HAP-1 (cell line): ENCODE measurements around the gene CXADR.

Source experiments
- DNase-seq, 2 experiments: peaks; one replicate each; pipeline ENCODE4 v3.0.0-alpha.2; 2016 to 2020; ENCODE audit warnings: low spot score in 2 of 2
- H3K27me3 ChIP-seq: fragments of 250-450 bp; sonication (Bioruptor Pico); 2 replicates; pipeline ENCODE4 v1.5.1; 2020; ENCODE audit warnings: low read depth, mild to moderate bottlenecking, moderate library complexity
- H3K36me3 ChIP-seq: fragments of 250-450 bp; sonication (Bioruptor Pico); replicated peaks from 2 replicates; pipeline ENCODE4 v1.5.1; 2020; ENCODE audit warnings: mild to moderate bottlenecking
- H3K4me1 ChIP-seq: fragments of 250-450 bp; sonication (Bioruptor Pico); 2 replicates; pipeline ENCODE4 v1.5.1; 2020; ENCODE audit warnings: mild to moderate bottlenecking
- H3K4me3 ChIP-seq: fragments of 250-450 bp; sonication (Bioruptor Pico); 2 replicates; pipeline ENCODE4 v1.5.1; 2020; ENCODE audit warnings: mild to moderate bottlenecking, moderate library complexity
- H3K9me3 ChIP-seq: fragments of 250-450 bp; sonication (Bioruptor Pico); 2 replicates; pipeline ENCODE4 v1.5.1; 2020; ENCODE audit warnings: mild to moderate bottlenecking, moderate library complexity
- in situ Hi-C: fragments of 300-500 bp; cut with MboI; formaldehyde crosslinking; loops from 3 replicates; pipeline ENCODE4 v1.14.3; 2020; ENCODE audit warnings: low sequenced_read_pairs, inconsistent platforms, mixed read lengths

CXADR gene

DNA sequence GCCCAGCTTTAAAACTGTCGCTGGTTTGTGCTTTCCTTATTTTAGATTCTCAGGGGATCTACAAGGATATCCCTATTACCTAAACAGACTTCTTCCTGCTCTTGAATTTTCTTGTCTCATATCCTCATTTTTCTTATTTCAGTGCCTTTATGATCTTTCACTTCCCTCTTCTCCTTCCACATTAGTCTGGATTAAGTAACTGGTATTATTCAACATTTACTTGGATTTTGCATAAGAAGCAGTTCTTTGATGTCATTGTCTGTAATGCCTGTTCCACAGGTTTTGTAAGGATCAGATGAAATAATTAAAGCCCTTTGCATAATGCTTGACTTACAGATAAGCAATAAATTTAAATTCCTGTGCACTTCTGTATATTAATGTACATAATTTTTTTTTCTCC is 26.5 kb downstream of the CXADR start:
- Histone ChIP-seq H3K4me1 (0 out of 2 replicates have a peak, but pooled peaks cover 7% of the 10 kb centered on the region), H3K27me3 (no peaks in the 10 kb centered on the region), H3K9me3 (no peaks in the 10 kb centered on the region), H3K36me3 (no peaks in the 10 kb centered on the region), H3K4me3 (no peak overlapping the region)
- in situ Hi-C loops: no loop called here
- DNase-seq: peak in 1 of 2 experiments; percentile 28

DNA sequence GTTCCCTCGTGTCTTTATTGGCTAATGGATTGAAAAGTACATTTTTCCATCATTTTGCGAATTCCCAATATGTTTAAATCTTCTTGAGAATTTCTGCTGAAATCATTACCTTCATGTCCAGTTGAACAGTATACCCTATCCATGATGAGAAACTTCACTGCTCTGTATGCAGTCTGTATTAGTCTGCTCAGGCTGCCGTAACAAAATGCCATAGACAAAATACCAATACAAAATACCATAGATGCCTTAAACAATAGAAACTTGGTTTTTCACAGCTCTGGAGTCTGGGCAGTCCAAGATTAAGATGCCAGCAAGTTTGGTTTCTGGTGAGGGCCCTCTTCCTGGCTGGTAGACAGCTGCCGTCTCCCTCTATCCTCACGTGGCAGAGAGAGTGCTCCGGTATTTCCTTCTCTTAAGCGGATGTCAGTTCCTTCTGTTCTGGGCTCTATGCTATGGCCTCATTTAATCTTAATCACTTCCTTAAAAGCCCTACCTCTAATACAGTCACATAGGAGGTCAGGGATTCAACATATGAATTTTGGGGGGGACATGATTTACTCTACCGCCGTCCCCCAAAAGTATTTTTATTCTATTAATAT is 27.0 kb downstream of the CXADR start:
- Histone ChIP-seq H3K4me1 (0 out of 2 replicates have a peak, but pooled peaks cover 7% of the 10 kb centered on the region), H3K9me3 (no peaks in the 10 kb centered on the region)

DNA sequence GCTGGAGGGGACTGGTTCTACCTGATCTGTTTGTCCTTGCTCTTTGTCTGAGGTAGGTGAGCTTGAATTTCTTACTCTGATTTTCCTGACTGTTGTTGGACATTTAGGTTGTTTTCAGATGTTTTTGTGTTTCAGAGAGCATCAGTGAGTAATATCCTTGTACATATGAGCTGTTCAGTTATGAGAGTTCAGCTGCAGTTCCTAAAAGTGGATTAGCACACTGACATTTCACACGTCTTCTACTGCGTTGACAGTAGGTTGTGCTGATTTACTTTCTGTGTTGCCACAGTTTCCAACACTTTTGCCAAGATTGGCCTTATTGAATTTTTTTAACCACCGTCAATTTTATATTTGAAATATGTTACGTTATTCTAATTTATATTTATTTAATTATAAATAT is 27.7 kb downstream of the CXADR start:
- no peak overlapping the region for H3K4me3 ChIP-seq
- no peaks in the 10 kb centered on the region for H3K9me3 ChIP-seq
- H3K4me1 ChIP-seq: 0 out of 2 replicates have a peak, but pooled peaks cover 7% of the 10 kb centered on the region
- DNase-seq: no peak
- no peaks in the 10 kb centered on the region for H3K36me3 ChIP-seq
- no peaks in the 10 kb centered on the region for H3K27me3 ChIP-seq
- in situ Hi-C loops: no loop called here

More for the DNA sequence above, 27.0 kb downstream of the CXADR start:
- Histone ChIP-seq H3K27me3 (no peaks in the 10 kb centered on the region), H3K36me3 (no peaks in the 10 kb centered on the region), H3K4me3 (no peak overlapping the region)
- no peak for DNase-seq
- in situ Hi-C loops: no loop called here

DNA sequence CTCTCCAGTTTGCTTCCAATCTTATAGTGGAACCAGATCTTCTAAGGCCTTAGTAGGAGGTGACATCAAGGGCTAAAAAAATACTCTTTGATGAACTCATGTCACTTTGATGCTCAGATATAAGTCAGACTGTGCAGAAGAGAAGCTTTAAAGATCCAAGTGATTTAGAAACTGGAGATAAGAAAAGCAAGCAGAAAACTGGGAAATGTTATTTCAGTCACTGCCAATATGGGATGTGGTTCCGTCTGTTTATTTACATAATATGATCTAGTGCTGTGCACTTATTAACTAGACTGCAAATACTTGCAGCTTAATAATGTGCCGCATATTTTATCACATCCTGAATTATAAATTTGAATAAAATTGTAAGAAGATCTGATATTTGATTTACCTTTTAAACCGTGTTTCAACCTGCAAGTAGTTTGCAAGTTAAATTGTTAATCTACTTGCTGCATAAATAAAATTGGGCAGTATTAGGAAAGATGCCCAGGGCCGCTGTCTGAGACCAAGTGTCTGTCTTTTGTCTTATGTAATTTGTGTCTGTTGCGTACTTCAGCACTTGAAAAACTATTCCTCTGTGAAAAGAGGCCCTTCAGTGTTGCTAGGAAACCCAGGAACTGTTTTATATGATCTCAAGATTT is 29.6 kb downstream of the CXADR start:
- no peak for DNase-seq
- H3K36me3 ChIP-seq: no peaks in the 10 kb centered on the region
- H3K9me3 ChIP-seq: no peaks in the 10 kb centered on the region
- H3K4me3 ChIP-seq: no peak overlapping the region
- in situ Hi-C loops: no loop called here
- H3K27me3 ChIP-seq: no peaks in the 10 kb centered on the region
- H3K4me1 ChIP-seq: no peaks in the 10 kb centered on the region

DNA sequence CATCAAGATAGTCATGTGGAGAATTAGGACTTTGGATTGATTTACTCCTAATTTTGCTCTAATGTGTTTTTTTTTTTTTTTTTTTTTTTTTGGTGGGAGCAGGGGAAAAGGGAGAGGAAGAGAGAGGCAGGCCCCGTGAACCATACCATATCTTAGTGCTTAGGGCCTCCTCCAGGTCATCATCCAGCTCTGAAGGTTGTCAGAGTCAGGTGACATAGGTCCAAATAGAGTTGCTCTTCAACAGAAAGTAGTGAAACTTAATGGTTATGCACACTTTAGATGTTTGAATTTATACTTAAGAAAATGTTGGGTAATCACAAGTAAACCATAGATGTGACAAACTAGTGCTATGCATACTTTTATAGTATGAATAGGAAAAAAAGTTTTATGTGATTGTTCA is 32.2 kb downstream of the CXADR start:
- Histone ChIP-seq H3K36me3 (no peaks in the 10 kb centered on the region; the same call in 1 of the 2 replicates), H3K27me3 (no peaks in the 10 kb centered on the region), H3K4me3 (no peak overlapping the region), H3K4me1 (no peaks in the 10 kb centered on the region), H3K9me3 (no peaks in the 10 kb centered on the region)
- in situ Hi-C loops: no loop called here
- no peak for DNase-seq

DNA sequence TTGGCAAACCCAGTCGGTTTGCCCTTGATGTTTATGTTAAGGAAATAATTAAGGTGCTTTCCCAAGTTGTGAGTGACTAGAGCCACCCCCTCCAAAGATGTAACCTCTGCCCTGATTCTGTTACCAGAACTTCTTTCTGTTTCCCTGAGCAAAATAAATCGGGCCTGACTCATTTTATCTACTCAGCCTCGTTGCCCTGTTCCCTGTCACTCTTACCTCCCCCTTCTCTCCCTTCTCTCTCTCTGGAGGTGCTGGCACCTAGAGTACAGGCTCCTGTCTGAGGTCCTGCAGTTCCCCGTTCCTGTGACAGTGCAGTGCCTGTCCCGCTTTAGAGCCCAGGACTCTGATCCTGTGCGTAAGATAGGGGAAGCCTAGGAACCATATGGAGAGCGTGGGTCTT is 35.4 kb downstream of the CXADR start:
- in situ Hi-C loops: no loop called here
- Histone ChIP-seq H3K4me1 (no peaks in the 10 kb centered on the region), H3K9me3 (no peaks in the 10 kb centered on the region), H3K36me3 (peaks cover 3% of the 10 kb centered on the region; the same call in 1 of the 2 replicates), H3K27me3 (no peaks in the 10 kb centered on the region), H3K4me3 (no peak overlapping the region)
- DNase-seq: no peak

DNA sequence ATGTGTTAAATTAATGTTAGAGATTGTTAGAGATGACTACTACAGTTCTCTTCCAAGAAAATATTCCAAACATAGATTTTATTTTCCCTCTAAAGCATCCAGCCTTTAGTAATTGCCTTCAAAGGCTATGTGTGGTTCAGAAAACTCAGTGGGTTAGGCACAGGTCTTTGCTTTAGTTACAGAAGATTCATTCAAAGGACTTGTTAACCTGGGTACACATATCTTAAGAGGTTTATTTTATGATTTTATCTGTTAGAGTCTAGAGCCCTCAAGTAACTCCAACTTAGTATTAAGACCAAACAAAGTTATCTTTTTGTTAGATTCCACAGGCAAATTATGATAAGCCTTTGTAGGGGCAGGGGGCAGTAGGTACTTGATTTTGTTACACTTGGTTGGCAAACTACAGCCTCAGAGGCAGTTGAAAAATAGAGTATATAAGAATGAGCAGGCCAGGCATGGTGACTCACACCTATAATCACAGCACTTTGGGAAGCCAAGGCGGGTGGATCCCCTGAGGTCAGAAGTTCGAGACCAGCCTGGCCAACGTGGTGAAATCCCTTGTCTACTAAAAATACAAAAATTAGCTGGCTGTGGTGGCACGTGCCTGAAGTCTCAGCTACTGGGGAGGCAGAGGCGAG is 37.9 kb downstream of the CXADR start:
- in situ Hi-C loops: no loop called here
- no peaks in the 10 kb centered on the region for H3K9me3 ChIP-seq
- H3K36me3 ChIP-seq: peaks cover 3% of the 10 kb centered on the region; the same call in 1 of the 2 replicates
- no peaks in the 10 kb centered on the region for H3K27me3 ChIP-seq
- no peaks in the 10 kb centered on the region for H3K4me1 ChIP-seq
- no peak overlapping the region for H3K4me3 ChIP-seq
- DNase-seq: no peak

DNA sequence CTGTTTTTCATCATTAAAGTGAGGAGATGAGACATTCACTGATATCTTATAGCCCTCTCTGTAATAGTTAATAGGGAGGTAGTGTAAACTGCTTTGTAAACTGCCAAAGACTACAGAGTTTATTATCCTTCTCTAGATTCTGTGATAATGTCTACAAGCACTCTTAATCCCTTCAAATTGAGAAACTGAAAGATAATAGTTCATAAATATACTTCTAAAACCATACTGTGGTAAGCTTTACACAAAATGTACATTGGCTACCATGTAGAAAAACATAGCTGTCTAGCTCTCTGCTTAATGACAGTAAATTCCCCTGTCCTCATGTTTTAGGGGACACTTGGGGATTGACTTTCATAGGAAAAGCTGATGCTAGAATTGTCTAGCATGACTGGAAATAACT is 39.6 kb downstream of the CXADR start:
- no peak for DNase-seq
- in situ Hi-C loops: no loop called here
- peaks cover 3% of the 10 kb centered on the region; the same call in 1 of the 2 replicates for H3K36me3 ChIP-seq

DNA sequence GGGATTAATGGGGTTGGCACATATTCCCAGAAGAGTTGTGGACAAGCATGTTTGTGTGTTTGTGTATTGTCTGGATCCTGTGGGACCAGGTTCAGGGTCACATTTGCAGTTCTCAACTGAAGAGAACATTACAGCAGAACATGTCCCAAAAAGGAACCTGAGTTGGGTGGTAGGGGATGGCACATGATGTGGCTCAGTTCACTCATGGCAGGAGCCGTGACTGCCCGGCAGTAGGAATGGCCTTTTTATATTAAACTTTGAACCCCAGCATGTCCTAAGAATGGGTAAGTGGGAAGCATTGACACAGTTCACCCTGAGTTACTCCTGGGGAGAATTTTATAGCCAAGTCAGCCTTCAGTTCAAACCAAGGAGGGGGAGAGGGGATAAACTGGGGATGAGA is 41.3 kb downstream of the CXADR start:
- Histone ChIP-seq H3K27me3 (no peaks in the 10 kb centered on the region), H3K4me1 (no peaks in the 10 kb centered on the region), H3K4me3 (no peak overlapping the region), H3K36me3 (peaks cover 3% of the 10 kb centered on the region; the same call in 1 of the 2 replicates), H3K9me3 (no peaks in the 10 kb centered on the region)
- in situ Hi-C loops: no loop called here
- DNase-seq: no peak

More for the DNA sequence above, 39.6 kb downstream of the CXADR start:
- no peaks in the 10 kb centered on the region for H3K4me1 ChIP-seq
- H3K4me3 ChIP-seq: no peak overlapping the region
- no peaks in the 10 kb centered on the region for H3K27me3 ChIP-seq
- no peaks in the 10 kb centered on the region for H3K9me3 ChIP-seq

DNA sequence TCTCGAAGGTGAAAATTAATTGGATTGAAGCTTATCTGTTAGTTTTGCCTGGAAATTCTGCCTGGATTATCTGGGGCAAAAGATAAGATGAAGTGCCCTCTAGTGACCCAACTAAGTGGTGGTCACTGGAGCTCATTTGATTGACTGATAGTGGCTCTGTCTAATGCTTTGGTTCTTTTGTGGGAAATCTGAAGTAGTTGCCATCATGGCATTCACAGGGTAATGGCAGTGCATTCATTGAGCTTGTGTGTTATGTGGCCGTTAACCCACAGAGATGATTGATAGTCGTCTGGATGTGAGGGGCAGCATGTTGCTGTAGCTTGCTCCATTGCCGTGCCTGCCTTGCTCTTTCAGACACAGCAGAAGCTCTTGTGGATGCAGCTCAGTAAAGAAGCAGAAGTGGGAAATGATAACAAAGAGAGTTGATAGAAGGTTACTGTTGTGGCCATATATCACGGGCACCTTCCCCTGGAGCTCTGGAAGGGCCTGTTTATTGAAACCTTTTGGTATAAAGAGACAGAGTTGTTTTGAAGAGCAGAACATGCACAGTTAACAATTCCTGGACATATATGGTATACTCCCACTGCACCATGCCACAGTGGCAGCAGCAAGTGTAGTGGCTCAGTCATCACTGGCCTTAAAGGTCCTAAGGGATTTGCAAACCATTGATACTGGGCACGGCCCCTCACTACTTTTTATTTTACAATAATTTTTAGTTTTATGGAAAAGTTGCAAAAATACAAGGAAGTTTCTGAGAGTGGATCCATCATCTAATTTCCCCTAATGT is 42.0 kb downstream of the CXADR start:
- in situ Hi-C loops: no loop called here
- peak in 1 of 2 experiments; percentile 9 for DNase-seq
- H3K4me1 ChIP-seq: no peaks in the 10 kb centered on the region
- H3K27me3 ChIP-seq: no peaks in the 10 kb centered on the region
- H3K9me3 ChIP-seq: no peaks in the 10 kb centered on the region
- H3K36me3 ChIP-seq: peaks cover 3% of the 10 kb centered on the region; the same call in 1 of the 2 replicates
- H3K4me3 ChIP-seq: no peak overlapping the region

DNA sequence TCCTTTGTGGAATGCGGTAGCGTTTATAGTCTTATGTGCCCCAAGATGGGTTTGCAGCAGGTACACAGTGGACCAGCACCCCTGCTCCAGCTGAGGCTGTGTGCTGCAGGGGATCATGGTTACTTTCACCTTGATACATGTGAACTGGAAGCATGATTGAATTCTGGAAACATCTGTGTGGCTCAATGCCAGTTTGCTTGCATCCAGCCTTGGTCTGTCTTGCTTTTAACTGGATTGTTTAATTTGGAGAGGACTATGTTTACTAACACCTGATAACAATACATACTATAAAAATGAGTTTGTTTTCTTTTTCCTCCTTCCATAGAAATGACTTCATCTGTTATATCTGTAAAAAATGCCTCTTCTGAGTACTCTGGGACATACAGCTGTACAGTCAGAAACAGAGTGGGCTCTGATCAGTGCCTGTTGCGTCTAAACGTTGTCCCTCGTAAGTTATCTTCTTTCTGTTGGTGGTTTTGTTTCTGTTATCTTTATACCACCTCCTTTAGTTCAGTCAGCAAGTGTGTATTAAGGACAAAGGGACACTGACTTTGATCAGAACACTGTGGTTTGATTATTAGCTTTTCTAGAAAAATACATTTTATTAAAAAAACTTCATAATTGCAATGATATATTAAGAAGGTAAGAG is 47.7 kb downstream of the CXADR start:
- in situ Hi-C loops: no loop called here
- Histone ChIP-seq H3K36me3 (peaks cover 11% of the 10 kb centered on the region), H3K9me3 (no peaks in the 10 kb centered on the region), H3K27me3 (no peaks in the 10 kb centered on the region), H3K4me1 (no peaks in the 10 kb centered on the region), H3K4me3 (no peak overlapping the region)
- DNase-seq: no peak

DNA sequence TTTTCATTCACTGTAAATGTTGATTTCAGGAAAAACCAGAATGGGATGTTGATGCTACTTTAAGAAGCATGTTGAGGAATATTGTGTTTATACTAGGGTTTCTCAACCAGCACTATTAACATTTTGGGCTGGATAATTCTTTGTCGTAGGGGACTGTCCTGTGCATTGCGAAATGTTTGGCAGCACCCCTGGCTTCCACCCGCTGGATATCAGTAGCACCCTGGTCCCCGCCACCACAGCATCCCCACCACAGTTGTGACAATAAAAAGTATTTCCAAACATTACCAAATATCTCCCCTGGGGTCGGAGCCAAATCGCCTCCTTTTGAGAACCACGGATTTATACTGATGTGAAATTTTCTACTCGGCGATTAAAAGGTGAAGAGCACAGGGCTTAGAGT is 57.9 kb downstream of the CXADR start:
- Histone ChIP-seq H3K4me3 (no peak overlapping the region), H3K27me3 (no peaks in the 10 kb centered on the region), H3K36me3 (no peaks in the 10 kb centered on the region), H3K9me3 (no peaks in the 10 kb centered on the region), H3K4me1 (no peaks in the 10 kb centered on the region)
- no peak for DNase-seq
- in situ Hi-C loops: no loop called here

DNA sequence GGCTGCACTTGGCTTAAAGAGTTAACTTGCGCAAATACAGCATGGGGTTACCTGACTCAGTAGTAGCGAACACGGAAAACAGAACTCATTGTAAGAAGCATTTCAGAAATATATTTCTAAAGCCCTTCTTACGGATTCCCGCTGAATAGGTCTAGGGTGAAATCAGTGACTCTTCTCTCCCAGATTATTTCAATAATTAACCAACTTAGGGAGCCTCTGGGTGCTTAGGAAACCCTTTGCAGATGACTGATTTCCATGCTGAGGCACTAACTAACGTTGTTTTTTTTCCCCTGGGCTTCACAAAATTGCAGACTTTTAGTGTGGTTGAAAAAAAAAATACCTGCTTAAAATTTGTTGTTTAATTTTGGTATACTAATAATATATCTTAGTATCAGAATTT is 59.6 kb downstream of the CXADR start:
- Histone ChIP-seq H3K4me3 (no peak overlapping the region), H3K36me3 (no peaks in the 10 kb centered on the region), H3K27me3 (no peaks in the 10 kb centered on the region), H3K9me3 (no peaks in the 10 kb centered on the region), H3K4me1 (no peaks in the 10 kb centered on the region)
- no peak for DNase-seq
- in situ Hi-C loops: no loop called here
